Measurements from ENCODE around the gene GPR65. TPM values are rescaled to one million over a fixed set of nuclear protein-coding genes. Genes with fewer than 3 reads are reported as not detected.
"Not testable (repeated sequence)": the region's sequence is repeated elsewhere in the genome, so short reads cannot be mapped to it uniquely, and the experiment has no call there.

Gene GPR65
- total RNA-seq, 2 donors from 2014 or later: 1.0 to 1.1 TPM

- DNase-seq (no peak), ATAC-seq (peak in 1 of 2 donors; percentile 19)
- intact Hi-C loops (cut with DNase I): no loop called here
These were observed 5.7 kb upstream of the GPR65 start for GRCh38 chr14:87999277-87999676.

GRCh38 chr14:88002421-88003075, 2.4 kb upstream of the GPR65 start:
- intact Hi-C loops (cut with DNase I): no loop called here
- ATAC-seq (peak in 1 of 2 donors; percentile 35), DNase-seq (no peak)

GRCh38 chr14:88003425-88003824, 1.5 kb upstream of the GPR65 start:
- no peak for ATAC-seq
- DNase-seq: no peak
- intact Hi-C loops (cut with DNase I): no loop called here

- intact Hi-C loops (cut with DNase I): no loop called here
- DNase-seq (no peak), ATAC-seq (no peak)
These were observed 364 bp upstream of the GPR65 start for GRCh38 chr14:88004506-88005036.

GRCh38 chr14:88005978-88006851, 1.3 kb downstream of the GPR65 start:
- intact Hi-C loops (cut with DNase I): no loop called here
- no peak for DNase-seq
- ATAC-seq: peak; percentile 84 to 86

GRCh38 chr14:88007608-88008007, 2.7 kb downstream of the GPR65 start:
- ATAC-seq: no peak
- intact Hi-C loops (cut with DNase I): no loop called here
- DNase-seq: no peak

- DNase-seq (no peak), ATAC-seq (no peak)
- intact Hi-C loops (cut with DNase I): no loop called here
These were observed 3.3 kb downstream of the GPR65 start for GRCh38 chr14:88008039-88008742.

- DNase-seq (no peak), ATAC-seq (no peak)
- intact Hi-C loops (cut with DNase I): no loop called here
These were observed 4.6 kb downstream of the GPR65 start for GRCh38 chr14:88009486-88009885.

- DNase-seq (no peak), ATAC-seq (no peak)
- intact Hi-C loops (cut with DNase I): loop anchor here in 1 of 2 donors (10.0 kb wide), 1 partner anchor 554 kb away; the partner anchor contains the start of gene ZC3H14
These were observed 5.4 kb downstream of the GPR65 start for GRCh38 chr14:88010331-88010730.

GRCh38 chr14:88012495-88012894, 7.6 kb downstream of the GPR65 start:
- DNase-seq (no peak), ATAC-seq (no peak)
- intact Hi-C loops (cut with DNase I): loop anchor here in 1 of 2 donors (2.0 to 10.0 kb wide), 3 partner anchors 156 to 552 kb away; partner anchors contain the start of gene ZC3H14

GRCh38 chr14:88013750-88014349, 8.9 kb downstream of the GPR65 start:
- DNase-seq (peak; percentile 71), ATAC-seq (peak; percentile 89 to 95)
- intact Hi-C loops (cut with DNase I): loop anchor here in 1 of 2 donors (2.0 to 10.0 kb wide), 3 partner anchors 155 to 551 kb away; partner anchors contain the start of gene ZC3H14

GRCh38 chr14:88016768-88017167, 11.8 kb downstream of the GPR65 start:
- ATAC-seq (no peak), DNase-seq (no peak)
- intact Hi-C loops (cut with DNase I): loop anchor here in 1 of 2 donors (10.0 kb wide), 1 partner anchor 548 kb away; the partner anchor contains the start of gene ZC3H14

- intact Hi-C loops (cut with DNase I): loop anchor here in 1 of 2 donors (10.0 kb wide), 1 partner anchor 547 kb away; the partner anchor contains the start of gene ZC3H14
- no peak for DNase-seq
- no peak for ATAC-seq
These were observed 12.6 kb downstream of the GPR65 start for GRCh38 chr14:88017535-88017934.

- ATAC-seq (no peak), DNase-seq (no peak)
- intact Hi-C loops (cut with DNase I): no loop called here
These were observed 18.8 kb downstream of the GPR65 start for GRCh38 chr14:88023658-88024187.

- intact Hi-C loops (cut with DNase I); ATAC-seq: not testable (repeated sequence)
These were observed 19.5 kb downstream of the GPR65 start for GRCh38 chr14:88024252-88025086.

GRCh38 chr14:88025313-88025712, 20.4 kb downstream of the GPR65 start:
- intact Hi-C loops (cut with DNase I): no loop called here
- no peak for DNase-seq
- ATAC-seq: no peak

More at GRCh38 chr14:88024252-88025086, 19.5 kb downstream of the GPR65 start:
- DNase-seq: not testable (repeated sequence)

GRCh38 chr14:88026890-88027289, 22.0 kb downstream of the GPR65 start:
- ATAC-seq: no peak
- intact Hi-C loops (cut with DNase I): no loop called here
- no peak for DNase-seq

- no peak for DNase-seq
- intact Hi-C loops (cut with DNase I): no loop called here
- no peak for ATAC-seq
These were observed 24.6 kb downstream of the GPR65 start for GRCh38 chr14:88029500-88029899.
